Left lung (tissue), 10 donors: Measurements from ENCODE around the gene DYNLT2B. TPM values are rescaled to one million over a fixed set of nuclear protein-coding genes. Genes with fewer than 3 reads are reported as not detected.
"Not testable (repeated sequence)": the region's sequence is repeated elsewhere in the genome, so short reads cannot be mapped to it uniquely, and the experiment has no call there.

Experiments used
- ATAC-seq: fragments of 200-7000 bp; cut with Tn5 transposase; one replicate; pipeline ENCODE4 v1.9.1; 2020; ENCODE audit warnings: moderate library complexity
- DNase-seq, 4 donors: peaks; one replicate each; pipeline ENCODE4 v3.0.0-alpha.2; 2013 to 2020
- H3K27ac ChIP-seq, 2 donors: fragments of 200-600 bp; sonication (generic) in 1 of 2; one replicate each; pipeline versions ENCODE4 v1.5.0 to v1.8.0; 2020 to 2021
- H3K27me3 ChIP-seq, 2 donors: fragments of 200-600 bp; sonication (generic) in 1 of 2; one replicate each; pipeline versions ENCODE4 v1.5.0 to v1.8.0; 2020 to 2021
- H3K36me3 ChIP-seq, 2 donors: fragments of 200-600 bp; sonication (generic) in 1 of 2; one replicate each; pipeline versions ENCODE4 v1.5.0 to v1.8.0; 2020 to 2021
- H3K4me1 ChIP-seq, 2 donors: fragments of 200-600 bp; one replicate each; pipeline ENCODE4 v1.8.0; 2021
- H3K4me3 ChIP-seq, 2 donors: fragments of 200-600 bp; sonication (generic) in 1 of 2; one replicate each; pipeline versions ENCODE4 v1.5.0 to v1.8.0; 2020 to 2021; ENCODE audit warnings: mild to moderate bottlenecking in 1 of 2
- H3K9me3 ChIP-seq, 2 donors: fragments of 200-600 bp; sonication (generic) in 1 of 2; one replicate each; pipeline versions ENCODE4 v1.5.0 to v1.8.0; 2020 to 2021
- intact Hi-C, 2 donors: fragments of 100-400 bp; cut with DNase I; formaldehyde crosslinking; loops; one replicate each; pipeline versions ENCODE4 v1.11.2 to v1.14.2; 2022
- polyA plus RNA-seq, 6 donors: library from polyadenylated mRNA; unstranded; fragments of 120-200 nt; gene quantifications; one replicate each; pipeline ENCODE4 v1.2.1, GENCODE V29; 2013; ENCODE audit not compliant: insufficient read length in 6 of 6
- total RNA-seq, 2 donors: library from RNA; stranded (reverse); fragmentation: NEBNext Ultra II Directional; extraction: Animal tissue kit (Norgen Biotek cat#: 25700); gene quantifications; one replicate each; pipeline ENCODE4 v1.2.1, GENCODE V29; 2021
- TF ChIP-seq, protein P1 (sequence below), 2 donors: fragments of 200-600 bp; sonication (generic) in 1 of 2; IDR thresholded peaks; one replicate each; pipeline versions ENCODE4 v1.5.0 to v1.8.0; 2021; ENCODE audit warnings: antibody characterized with exemption in 2 of 2
- donor health status: DM: no; HTN: yes; CAD: no.
- donor health status: DM: no; HTN: no; CAD: no.

The DYNLT2B gene
- total and polyA plus RNA-seq, 8 donors: 6.0 to 26.9 (median 25.7) TPM

DNA sequence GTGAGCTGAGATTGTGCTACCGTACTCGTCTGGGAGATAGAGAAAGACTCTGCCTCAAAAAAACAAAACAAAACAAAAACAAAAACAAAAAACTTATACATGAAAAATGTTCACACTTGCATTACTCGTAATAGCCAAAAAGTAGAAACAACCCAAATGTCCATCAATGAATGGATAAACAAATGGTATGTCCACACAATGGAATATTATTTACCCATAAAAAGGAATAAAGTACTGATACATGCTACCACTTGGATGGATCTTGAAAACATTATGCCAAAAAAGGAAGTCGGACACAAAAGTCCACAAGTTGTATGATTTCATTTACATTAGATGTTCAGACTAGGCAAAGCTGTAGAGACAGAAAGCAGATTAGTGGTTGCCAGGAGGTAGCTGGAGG lies 57.3 kb downstream of the DYNLT2B start:
- ATAC-seq (no peak), DNase-seq (no peak)
- TF ChIP-seq, protein P1, sequence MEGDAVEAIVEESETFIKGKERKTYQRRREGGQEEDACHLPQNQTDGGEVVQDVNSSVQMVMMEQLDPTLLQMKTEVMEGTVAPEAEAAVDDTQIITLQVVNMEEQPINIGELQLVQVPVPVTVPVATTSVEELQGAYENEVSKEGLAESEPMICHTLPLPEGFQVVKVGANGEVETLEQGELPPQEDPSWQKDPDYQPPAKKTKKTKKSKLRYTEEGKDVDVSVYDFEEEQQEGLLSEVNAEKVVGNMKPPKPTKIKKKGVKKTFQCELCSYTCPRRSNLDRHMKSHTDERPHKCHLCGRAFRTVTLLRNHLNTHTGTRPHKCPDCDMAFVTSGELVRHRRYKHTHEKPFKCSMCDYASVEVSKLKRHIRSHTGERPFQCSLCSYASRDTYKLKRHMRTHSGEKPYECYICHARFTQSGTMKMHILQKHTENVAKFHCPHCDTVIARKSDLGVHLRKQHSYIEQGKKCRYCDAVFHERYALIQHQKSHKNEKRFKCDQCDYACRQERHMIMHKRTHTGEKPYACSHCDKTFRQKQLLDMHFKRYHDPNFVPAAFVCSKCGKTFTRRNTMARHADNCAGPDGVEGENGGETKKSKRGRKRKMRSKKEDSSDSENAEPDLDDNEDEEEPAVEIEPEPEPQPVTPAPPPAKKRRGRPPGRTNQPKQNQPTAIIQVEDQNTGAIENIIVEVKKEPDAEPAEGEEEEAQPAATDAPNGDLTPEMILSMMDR (IDR thresholded peaks at IDR 0.05): no peak
- Histone ChIP-seq H3K9me3 (no peaks in the 10 kb centered on the region), H3K4me1 (no peaks in the 10 kb centered on the region), H3K27ac (no peak overlapping the region), H3K36me3 (peaks cover 0 to 85% of the 10 kb centered on the region in 2 donors), H3K27me3 (no peaks in the 10 kb centered on the region), H3K4me3 (no peak overlapping the region)
- intact Hi-C loops: no loop called here

DNA sequence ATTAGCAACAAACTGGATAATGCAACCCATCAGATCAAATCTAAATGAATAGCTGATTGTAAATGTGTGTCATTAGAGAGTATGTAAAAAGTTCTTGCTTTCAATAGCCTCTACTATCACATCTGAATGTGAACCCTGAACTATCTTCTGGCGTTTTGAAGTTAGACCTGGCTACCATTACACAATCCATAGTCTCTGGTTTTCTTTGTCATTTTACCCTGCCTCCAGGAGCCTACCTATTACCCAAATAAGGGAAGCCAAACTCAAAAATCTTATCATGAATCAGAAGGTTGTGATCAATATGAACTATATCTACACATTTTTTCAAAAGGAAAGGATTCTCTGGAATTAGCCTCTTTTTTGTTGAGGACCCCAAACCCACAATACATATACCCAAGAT lies 62.3 kb downstream of the DYNLT2B start:
- intact Hi-C loops: loop anchor here in 1 of 2 donors (10.0 kb wide), 1 partner anchor 269 kb away; no protein-coding TSS in a partner anchor
- no peak for ATAC-seq
- Histone ChIP-seq H3K9me3 (no peaks in the 10 kb centered on the region), H3K27me3 (no peaks in the 10 kb centered on the region), H3K4me3 (no peak overlapping the region), H3K4me1 (no peaks in the 10 kb centered on the region), H3K27ac (no peak overlapping the region), H3K36me3 (peaks cover 0 to 65% of the 10 kb centered on the region in 2 donors)
- TF ChIP-seq, protein P1 (IDR thresholded peaks at IDR 0.05): no peak
- no peak for DNase-seq

DNA sequence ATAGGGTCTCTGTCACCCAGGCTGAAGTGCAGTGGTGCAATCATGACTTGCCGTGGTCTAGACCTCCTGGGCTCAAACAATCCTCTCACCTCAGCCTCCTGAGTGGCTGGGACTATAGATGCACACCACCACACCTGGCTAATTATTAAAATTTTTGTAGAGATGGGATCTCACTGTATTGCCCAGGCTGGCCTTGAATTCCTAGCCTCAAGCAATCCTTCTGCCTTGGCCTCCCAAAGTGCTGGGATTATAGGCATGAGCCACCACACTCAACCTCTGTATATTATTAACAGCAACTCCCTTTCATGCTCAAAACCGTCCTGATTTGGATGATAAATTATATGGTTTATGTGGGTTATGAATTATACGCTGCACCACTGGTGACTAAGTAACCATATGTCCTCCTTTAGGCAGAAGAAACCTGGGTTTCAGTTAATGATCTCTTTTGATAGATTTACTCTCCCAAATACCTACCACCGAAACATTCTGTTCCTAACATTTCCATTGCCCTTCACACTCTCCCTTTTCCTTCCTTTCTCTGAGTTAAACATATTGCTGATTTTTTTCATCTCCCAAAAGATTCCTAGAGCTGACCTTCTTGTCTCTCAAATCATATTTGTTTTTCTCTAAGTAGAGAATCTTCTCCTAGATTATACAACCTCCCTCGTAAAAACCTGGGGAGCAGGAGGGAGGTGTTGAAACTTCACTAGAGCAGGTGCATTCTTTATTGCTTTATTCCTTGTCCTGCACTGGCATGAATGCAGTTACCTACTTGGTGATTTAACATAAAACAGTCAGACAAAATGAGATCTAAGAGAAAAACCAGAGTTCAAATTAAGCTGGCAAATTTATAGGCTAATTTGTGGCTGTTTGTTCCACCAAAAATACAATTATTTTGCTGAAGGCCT lies 63.4 kb downstream of the DYNLT2B start:
- Histone ChIP-seq H3K27ac (no peak overlapping the region), H3K9me3 (no peaks in the 10 kb centered on the region), H3K4me1 (no peaks in the 10 kb centered on the region), H3K4me3 (no peak overlapping the region), H3K27me3 (no peaks in the 10 kb centered on the region), H3K36me3 (peaks cover 0 to 54% of the 10 kb centered on the region in 2 donors)
- intact Hi-C loops: loop anchor here in 1 of 2 donors (10.0 kb wide), 1 partner anchor 270 kb away; no protein-coding TSS in a partner anchor
- TF ChIP-seq, protein P1 (IDR thresholded peaks at IDR 0.05): no peak
- DNase-seq (no peak), ATAC-seq (no peak)

DNA sequence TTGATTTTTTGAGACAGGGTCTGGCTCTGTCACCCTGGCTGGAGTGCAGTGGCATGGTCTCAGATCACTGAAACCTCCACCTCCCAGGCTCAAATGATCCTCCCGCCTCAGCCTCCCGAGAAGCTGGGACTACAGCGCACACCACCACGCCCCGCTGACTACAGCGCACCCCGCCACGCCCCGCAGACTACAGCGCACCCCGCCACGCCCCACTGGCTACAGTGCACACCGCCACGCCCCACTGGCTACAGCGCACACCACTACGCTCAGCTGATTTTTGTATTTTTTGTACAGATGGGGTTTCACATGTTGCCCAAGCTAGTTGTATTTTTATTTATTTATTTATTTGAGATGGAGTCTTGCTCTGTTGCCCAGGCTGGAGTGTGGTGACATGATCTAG lies 66.1 kb downstream of the DYNLT2B start:
- DNase-seq: no peak
- ATAC-seq: no peak
- Histone ChIP-seq H3K9me3 (no peaks in the 10 kb centered on the region), H3K4me1 (peaks cover 0 to 5% of the 10 kb centered on the region in 2 donors), H3K27me3 (no peaks in the 10 kb centered on the region), H3K4me3 (no peak overlapping the region), H3K27ac (no peak overlapping the region), H3K36me3 (peaks cover 0 to 50% of the 10 kb centered on the region in 2 donors)
- intact Hi-C loops: loop anchor here in 1 of 2 donors (10.0 kb wide), 1 partner anchor 273 kb away; no protein-coding TSS in a partner anchor
- TF ChIP-seq, protein P1 (IDR thresholded peaks at IDR 0.05): no peak

DNA sequence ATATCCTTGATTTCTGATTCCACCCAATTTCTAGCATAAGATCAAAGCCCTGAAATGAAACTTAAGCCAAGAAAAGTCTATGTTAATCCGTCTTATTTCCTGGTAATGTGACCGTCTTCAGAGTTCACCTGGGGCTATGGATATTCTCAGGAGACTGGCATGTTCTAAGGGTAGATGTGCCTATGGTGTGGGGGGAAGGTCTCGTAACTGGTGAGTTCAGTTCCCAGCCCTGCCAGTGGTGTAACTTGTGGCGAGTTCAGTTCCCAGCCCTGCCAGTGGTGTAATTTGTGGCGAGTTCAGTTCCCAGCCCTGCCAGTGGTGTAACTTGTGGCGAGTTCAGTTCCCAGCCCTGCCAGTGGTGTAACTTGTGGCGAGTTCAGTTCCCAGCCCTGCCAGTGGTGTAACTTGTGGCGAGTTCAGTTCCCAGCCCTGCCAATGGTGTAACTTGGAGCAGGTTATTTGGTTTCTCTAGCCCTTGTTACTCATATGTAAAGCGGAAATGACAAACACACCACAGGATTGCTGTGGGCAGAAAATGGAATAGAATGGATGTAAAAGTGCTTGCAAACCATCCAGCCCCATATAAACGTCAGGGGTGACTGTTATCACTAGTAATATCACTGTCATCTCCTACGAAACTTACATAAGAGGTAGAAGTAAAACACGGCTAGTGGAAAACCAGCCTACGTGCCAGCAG lies 71.3 kb downstream of the DYNLT2B start:
- H3K4me3 ChIP-seq: no peak overlapping the region
- intact Hi-C loops: no loop called here
- H3K9me3 ChIP-seq: no peaks in the 10 kb centered on the region
- ATAC-seq (no peak), DNase-seq (no peak)
- H3K36me3 ChIP-seq: peaks cover 0 to 57% of the 10 kb centered on the region in 2 donors
- H3K27me3 ChIP-seq: no peaks in the 10 kb centered on the region
- TF ChIP-seq, protein P1 (IDR thresholded peaks at IDR 0.05): no peak
- peak overlapping the region in 1 of 2 donors; percentile 68 for H3K27ac ChIP-seq
- peaks cover 0 to 5% of the 10 kb centered on the region in 2 donors for H3K4me1 ChIP-seq

DNA sequence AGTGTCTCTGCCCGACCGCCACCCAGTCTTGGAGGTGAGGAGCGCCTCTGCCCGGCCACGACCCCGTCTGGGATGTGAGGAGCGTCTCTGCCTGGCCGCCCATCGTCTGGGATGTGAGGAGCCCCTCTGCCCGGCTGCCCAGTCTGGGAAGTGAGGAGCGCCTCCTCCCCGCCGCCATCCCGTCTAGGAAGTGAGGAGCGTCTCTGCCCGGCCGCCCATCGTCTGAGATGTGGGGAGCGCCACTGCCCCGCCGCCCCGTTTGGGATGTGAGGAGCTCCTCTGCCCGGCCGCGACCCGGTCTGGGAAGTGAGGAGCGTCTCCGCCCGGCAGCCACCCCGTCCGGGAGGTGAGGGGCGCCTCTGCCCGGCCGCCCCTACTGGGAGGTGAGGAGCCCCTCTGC lies 73.9 kb downstream of the DYNLT2B start:
- H3K4me3 ChIP-seq, intact Hi-C loops, H3K9me3 ChIP-seq, H3K4me1 ChIP-seq, H3K27me3 ChIP-seq, ATAC-seq, DNase-seq, H3K27ac ChIP-seq: not testable (repeated sequence)
- H3K36me3 ChIP-seq: peaks cover 0 to 83% of the 10 kb centered on the region in 2 donors
